ENCODE measurements around the gene GRM3. TPM values are rescaled to one million over a fixed set of nuclear protein-coding genes. Genes with fewer than 3 reads are reported as not detected.
"Not testable (repeated sequence)": the region's sequence is repeated elsewhere in the genome, so short reads cannot be mapped to it uniquely, and the experiment has no call there.

Gene GRM3
- under 1 TPM in 7 of 12 donors, not detected in 5; 0.07 to 0.37 (median 0.18) TPM for polyA plus RNA-seq (ENCODE audit: insufficient read length in 12 of 12)
- long read RNA-seq, donor 1 = 0 reads
- long read RNA-seq, donor 2 = 0 reads
- long read RNA-seq, donor 3 = 0 reads
- long read RNA-seq, donor 4 = 0 reads
- long read RNA-seq, donor 5 = 0 reads
- long read RNA-seq, donor 6 = 0 reads
- long read RNA-seq, donor 7 = 0 reads
- long read RNA-seq, donor 8 = 0 reads
- long read RNA-seq, donor 9 = 0 reads
- long read RNA-seq, donor 10 = 0 reads
- long read RNA-seq, donor 11 = 0 reads

DNA sequence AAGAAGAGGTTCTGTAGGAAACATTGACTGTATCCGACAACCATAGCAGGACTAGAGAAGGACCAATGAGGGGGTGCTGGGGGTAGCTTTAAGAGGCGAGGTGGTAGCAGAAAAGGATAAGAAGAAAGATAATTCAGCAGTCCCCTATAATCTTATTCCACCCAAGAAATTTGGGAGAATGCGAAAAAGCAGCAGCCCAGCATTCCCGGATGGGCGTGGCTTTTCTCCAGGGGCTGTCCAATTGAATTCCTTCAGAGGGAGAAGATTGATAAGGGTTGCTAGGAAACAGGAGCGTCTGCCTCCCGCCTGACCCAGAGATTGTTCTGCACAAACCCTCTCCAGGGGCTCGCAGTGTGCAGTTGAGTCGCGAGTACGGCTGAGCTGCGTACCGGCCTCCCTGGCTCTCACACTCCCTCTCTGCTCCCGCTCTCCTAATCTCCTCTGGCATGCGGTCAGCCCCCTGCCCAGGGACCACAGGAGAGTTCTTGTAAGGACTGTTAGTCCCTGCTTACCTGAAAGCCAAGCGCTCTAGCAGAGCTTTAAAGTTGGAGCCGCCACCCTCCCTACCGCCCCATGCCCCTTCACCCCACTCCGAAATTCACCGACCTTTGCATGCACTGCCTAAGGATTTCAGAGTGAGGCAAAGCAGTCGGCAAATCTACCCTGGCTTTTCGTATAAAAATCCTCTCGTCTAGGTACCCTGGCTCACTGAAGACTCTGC, at the start of gene GRM3:
TSS of gene GRM3 (plus strand) at position 349 of the 721 bp plus-strand sequence. CDS start 121,237 bp downstream, outside the sequence.
- DNase-seq = no peak

DNA sequence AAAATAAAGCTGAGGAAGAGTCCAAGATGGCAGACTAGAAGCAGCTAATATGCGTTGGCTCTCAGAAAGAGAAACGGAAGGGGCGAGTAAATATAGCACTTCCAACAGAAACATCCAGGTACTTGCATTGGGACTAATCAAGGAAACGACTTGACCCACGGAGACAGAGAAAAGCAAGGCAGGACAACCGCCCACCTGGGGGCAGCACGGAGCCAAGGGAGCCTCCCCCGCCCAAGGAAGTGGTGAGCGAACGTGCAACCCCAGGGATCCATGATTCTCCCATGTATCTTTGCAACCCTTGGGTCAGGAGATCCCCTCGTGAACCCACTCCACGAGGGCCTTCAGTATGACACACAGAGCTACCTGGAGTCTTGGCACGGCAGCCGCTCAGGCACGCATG, 45.4 kb upstream of the GRM3 start:
- no peak for DNase-seq

DNA sequence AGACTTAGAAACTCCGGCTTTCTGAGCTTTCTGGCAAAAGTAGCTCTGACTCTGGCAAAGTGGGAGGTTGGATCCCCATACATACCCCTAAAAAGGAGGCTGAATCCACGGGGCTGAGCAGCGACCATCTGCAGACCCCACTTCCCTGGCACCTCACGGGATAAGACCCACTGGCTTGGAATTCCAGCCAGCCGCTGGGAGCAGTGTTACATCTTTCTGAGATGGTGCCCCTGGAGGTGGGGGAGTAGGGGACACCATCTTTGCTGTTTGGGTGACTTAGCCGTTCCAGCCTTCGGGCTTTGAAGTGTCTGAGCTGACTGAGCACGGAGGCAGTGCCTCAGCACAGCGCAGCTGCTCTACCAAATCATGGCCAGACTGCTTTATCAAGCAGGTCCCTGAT, 45.0 kb upstream of the GRM3 start:
- no peak for DNase-seq

DNA sequence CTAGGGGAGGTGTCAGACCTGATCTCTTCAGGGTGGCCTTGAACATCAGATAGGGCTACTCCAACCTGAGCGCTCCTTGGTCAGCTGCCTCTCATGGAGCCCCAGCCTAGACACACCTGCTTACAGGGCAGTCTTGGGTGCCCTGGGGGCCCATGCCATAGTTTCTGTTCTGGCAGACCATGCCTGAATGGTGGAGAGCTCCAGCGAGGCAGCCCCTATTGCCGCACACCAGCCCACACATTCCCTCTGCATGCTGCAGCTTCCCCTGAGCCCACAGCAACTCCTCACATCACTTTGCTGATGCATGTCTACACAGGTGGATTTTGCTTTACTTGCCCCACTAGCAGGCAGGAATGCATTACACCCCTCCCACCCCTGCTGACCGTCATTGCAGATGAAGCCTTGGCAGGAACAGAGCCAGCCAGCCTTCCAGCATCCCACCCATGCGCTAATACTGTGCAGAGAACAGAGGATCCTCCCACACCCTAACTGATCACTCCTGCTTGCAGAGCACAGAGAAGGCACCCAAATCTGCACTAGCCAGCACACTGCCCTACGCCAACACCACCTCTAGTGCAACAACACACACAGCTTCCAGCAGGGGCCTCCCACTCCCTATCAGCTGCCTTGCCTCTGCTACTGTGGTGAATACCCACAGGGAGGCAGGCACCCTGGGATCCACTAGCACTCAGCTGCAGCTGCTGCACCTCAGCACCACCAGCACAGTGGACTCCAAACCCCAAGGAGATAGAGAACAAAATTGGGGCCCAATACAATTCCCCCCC, 43.0 kb upstream of the GRM3 start:
- no peak for DNase-seq

DNA sequence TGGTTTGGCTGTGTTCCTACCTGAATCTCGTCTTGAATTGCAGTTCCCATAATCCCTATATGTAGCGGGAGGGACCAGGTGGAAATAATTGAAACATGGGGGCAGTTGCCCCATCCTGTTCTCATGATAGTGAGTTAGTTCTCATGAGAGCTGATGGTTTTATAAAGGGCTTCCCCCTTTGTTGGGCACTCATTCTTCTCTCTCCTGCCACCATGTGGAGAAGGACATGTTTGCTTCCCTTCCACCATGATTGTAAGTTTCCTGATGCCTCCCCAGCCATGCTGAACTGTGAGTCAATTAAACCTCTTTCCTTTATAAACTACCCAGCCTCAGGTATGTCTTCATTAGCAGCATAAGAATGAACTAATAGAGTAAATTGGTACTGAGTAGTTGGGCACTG, 28.0 kb upstream of the GRM3 start:
- not testable (repeated sequence) for DNase-seq

DNA sequence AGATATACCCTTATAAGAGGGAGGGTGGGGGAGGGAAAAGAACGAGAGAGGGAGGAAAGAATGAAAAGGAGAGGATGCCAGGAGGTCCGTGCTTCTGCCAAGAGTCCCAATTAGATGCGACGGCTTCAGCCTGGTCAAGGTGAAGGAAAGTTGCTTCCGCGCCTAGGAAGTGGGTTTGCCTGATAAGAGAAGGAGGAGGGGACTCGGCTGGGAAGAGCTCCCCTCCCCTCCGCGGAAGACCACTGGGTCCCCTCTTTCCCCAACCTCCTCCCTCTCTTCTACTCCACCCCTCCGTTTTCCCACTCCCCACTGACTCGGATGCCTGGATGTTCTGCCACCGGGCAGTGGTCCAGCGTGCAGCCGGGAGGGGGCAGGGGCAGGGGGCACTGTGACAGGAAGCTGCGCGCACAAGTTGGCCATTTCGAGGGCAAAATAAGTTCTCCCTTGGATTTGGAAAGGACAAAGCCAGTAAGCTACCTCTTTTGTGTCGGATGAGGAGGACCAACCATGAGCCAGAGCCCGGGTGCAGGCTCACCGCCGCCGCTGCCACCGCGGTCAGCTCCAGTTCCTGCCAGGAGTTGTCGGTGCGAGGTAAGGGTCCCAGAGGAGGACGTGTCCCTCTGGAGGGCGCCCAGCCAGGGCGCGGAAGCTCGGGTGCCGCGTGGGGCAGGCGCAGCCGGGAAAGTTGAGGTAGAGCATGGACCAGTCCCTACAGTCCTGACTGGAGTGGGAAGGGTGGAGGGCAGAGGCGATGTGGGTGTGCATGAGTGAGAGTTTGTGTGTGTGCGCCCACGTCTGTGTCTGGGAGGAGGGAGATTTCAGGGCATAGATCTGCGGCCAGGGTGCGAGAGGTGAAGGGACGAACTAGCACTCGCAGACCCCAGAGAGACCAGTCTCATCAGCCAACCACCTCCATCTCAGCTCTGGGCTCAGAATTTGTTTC, 844 bp downstream of the GRM3 start:
- DNase-seq = no peak

DNA sequence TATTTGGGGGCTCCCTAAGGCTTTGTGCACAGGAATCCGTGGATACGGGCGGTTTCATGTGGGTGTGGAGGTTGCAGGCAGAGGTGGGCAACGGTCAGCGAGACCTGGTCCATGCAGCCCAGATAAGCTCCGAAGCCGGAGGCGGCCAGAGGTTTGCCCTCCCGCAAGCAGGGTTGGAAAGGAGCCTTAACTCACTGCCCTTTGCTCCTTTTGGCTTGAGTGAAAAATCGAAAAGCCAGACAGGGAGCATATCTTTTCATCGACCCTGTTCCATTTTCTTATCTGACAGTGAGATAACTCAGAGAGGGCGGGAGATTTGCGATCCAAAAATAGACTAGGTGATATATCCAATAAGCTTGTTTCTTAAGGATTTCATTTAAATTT, 1.5 kb downstream of the GRM3 start:
- no peak for DNase-seq

DNA sequence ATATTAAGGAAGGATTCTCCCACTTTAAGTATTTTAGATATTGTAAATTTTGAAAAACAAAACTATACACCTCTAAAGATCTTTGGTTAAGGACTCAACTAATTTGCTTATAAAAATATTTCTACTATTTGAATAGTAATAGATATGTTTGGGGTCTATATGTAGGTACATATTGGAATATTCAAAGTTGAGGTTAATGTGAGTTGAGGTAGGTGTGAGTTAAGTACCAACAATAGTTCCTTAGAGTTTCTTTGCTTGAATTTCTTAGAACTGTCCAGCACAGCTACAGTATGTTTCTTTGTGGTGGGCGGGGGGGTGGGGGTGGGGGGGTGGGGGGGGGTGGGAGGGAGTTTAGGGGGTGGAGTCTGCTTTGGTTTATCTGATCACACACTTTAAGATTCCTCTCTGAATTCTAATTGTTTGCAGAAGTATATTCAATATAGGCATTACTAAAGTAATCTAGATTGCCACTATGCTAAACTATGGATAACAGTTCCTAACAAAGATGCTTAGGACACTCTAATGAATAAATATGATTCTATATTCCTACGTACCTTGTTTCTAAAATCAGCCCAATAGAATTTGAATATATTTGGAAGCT, 2.1 kb downstream of the GRM3 start:
- no peak for DNase-seq

DNA sequence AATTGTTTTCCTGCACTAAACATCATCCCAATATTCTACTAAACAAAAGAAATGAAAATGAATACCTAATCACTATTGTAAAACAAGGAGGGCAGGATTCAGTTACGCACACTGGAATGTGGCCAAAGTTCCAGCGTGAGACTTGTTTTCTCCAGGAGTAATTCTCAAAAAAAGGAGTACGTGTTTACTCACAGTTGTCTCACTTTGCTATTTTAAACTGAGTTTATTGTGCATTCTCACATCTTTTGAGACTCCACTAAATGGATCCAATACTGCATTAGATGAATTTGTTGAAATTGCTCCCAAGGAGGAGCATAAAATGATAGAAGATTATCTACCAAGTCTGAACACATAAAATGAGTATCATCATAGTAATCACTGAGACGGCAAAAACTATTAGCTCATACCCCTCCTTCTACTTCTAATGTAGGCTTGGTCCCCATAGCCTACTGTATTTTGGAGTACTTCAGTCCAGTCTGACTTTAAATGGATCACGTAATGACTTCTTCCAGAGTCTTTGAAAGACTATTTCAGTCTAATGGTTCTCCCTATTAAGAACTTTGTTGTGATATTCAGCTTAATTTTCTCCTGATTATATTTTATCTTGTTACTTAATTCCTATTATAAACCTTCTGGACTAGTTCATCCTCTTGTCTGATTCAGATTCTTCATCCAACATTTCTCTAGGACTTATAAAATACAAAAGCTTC, 3.8 kb downstream of the GRM3 start:
- no peak for DNase-seq

DNA sequence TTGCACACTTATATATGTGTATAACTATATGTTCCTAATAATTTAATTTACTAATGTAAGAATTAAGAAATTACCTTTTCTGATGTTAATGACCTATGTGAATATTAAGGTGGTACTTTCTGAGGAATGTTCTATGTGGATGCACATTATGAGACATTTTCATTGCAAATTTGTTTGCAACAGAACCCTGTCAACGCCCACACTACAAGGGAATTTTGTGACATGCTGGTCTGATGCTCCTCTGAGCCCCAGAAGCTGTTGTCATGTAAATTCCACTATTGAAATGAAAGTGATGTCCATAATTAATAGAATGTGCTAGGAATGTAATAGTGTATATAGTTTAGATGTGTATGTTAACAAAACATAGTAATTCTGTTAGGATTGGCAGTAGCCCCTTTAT, 4.5 kb downstream of the GRM3 start:
- no peak for DNase-seq

DNA sequence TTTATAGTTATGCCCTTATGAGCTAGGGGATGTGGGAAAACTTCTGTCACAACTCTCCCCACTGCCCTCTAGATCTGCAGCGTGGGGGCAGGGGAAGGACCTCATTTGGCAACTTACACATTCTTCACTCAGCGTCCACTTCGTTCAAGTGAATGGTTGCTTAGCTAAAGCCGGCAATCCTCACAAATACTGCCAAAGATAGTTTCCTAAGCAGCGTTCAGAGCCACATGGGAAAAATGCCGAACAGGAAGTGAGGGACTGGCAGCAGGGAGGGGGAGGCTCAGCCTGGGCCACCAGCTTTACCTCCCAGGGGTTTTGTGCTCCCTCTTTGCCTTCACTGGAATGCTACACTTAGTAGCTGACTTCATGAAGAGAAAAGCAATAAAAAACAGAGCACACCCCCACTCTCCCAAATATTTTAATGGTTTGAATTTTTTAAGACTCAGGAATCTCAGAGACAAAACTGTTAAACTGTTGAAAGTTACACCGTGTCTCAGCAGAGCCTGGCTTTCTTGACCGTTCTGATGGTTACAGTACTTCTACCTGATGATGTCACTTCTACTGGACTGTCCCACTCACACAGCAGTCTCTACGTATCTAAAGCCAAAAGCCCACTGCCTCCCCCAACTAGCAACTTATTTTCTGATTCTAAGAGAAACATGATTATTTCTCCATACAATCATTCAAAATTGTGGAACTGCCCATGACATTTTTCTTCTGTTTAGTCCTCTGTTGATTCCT, 10.4 kb downstream of the GRM3 start:
- DNase-seq = no peak

DNA sequence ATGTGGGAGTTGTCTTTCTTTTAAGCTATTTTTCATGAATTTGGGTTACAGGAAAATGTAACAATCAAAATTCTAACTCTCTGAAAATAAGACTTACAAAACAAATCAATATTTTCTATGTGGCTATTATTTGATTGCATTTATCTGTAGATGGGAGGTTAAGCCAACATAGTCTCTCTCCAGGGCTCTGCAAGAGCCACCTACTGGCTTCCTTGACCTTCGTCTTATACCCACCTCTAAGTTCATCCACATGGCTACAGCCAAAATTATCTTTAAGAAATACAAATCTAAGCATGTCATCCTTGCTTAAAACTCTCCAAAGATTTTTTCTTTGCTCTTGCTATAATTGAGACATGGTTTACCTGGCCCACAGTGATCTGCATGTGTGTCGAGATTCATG, 14.2 kb downstream of the GRM3 start:
- DNase-seq = no peak

DNA sequence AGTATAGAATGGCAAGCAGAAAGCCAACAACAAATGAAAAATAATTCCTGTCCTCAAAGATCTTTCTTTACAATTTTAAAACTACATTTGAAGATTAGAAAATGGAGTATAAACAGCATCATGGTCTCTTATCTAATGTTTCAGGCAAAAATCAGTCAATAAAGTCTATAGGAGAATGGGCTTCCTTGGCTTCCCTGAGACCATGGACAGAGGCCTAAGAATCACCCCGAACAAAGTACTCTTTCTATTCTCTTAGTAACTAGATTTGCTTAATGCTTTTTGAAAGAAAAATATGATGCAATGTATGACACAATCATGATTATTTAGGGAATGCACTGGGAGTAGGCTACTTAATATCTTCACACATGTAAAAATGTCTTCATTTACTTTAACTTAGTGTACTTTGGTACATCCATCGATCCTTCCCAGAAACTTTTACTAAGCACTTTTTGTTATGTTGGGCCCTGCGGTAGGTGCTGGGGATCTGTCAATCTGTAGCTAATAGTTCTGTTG, 17.3 kb downstream of the GRM3 start:
- no peak for DNase-seq

DNA sequence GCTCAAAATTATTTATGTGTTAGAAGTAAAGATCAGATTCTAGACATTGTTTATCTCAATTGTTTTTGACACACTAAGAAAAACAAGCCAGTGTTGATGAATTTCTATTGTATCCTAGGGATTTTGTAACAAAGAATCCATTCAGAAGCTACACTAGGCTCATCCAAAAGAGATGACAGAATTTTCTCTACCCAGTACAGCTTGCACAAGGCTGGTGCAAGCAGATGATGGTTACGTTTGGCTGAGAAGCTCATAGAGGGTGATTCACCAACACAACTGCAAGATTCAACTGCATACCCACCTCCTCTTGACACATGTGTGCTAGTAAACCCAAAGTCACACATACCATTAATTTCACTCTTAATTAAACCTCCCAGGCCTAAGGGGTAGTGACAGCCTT, 20.8 kb downstream of the GRM3 start:
- DNase-seq = no peak

DNA sequence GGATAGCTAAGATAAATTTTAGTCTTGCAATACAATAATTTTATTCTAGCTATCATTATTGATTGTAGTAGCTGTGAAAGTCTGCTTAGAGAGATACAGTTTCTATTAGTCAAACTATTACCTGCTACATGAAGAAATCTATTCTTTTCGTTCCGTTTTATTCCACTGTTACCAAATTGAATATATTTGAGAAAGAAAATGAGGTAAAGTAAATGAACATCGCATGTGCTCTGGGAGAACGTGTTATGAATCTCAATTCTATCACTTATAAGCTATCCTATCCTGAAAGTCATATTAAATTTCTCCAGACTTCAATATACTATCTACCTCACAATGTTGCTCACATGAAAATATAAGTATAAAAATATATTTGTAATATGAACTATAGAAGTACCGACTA, 21.3 kb downstream of the GRM3 start:
- no peak for DNase-seq

DNA sequence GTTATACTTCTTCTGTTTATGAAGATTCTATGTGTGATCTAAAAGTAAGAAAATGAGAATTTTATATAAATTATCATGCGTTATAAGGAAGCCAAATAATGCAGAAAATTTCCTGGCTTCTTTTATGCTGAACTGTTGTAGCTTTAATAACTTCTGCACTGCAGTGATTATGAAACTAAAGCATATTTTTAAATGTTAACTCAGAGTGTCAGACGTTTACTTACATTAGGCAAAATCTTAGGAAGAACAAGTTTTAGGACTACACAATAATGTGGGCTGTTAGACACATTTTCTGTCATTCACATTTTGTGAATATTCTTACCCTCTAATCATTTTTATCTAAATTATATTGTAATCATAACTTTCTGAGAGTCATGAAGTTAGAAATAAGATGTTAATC, 22.0 kb downstream of the GRM3 start:
- DNase-seq = no peak

DNA sequence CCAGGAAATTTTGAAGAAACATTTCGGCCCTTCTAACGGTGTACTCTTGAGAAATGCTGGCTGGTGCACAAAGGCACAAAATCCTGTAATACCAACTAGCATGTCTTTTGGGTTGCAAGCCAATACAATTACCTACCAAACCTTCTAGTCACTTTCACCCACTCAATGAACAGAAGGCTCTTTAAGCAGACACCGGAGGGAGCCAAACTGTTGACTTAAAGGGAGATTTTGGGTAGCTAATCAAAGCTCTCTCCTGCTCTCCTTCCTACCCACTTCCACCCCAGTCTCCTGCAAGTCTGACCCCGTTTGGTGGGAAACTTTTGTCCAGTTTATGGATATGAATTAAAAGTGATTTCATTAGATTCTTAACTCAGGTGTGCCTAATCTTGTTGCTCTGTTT, 24.0 kb downstream of the GRM3 start:
- DNase-seq = no peak

DNA sequence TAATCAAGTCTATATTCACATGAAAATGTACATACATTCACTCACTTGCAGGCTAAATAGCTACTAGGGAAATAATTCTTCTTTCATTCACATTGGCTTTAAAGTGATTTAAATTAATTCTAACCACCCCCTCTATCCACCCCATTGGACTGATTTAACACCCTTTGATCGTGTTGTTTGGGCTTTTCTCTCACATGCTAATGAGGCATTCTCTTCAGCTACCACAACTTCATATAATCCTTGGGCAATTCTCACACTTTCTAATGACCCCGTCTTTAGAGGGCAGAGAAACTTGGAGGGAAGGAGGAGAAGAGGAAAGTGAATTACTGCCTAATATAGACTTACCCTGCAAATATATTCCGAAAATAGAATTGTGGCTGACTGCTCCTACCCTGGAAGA, 24.6 kb downstream of the GRM3 start:
- no peak for DNase-seq

DNA sequence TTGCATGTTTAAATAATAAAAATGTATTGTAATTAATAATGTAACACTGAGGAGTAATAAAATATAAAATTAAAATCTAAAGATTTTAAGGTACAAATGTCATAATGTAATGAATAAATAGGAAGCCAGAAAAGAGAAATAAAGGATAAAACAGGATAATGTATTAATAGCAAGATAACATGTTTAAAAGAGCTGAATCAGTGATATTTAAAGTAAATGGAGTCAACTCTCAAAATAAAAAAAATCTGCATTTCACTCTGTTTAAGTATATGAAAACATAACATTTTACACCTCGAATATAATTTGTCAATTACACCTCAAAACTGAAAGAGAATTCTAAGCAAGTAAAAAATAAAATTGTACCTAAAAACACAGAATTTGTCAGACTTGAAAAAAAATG, 44.1 kb downstream of the GRM3 start:
- DNase-seq = no peak

DNA sequence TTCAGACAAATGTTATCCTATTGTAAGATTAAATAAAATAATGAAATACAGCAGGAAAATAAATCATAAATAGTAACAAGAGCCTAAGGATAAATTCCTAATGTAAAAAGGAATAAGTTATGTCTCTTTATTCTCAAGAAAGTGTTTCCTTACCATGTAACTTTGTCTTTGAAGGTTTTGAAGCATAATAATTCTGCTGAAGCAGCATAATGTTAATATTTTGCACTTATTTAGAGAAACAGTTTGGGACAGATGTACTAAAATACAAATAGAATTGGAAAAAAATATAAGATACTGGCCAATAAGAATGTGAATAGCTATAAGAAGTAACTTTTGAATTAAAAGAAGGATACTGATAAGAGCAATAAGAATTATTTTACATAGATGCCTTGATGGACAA, 45.7 kb downstream of the GRM3 start:
- DNase-seq = no peak
